DOHH2 (cell line): ENCODE measurements around the gene ECE1.

Experiments used
- CTCF ChIP-seq: fragments of 200-600 bp; sonication (generic); IDR thresholded peaks from one replicate; pipeline ENCODE4 v1.5.1; 2014; ENCODE audit warnings: antibody characterized with exemption, mild to moderate bottlenecking, low read depth, low read length; ENCODE audit not compliant: poor library complexity, severe bottlenecking
- EZH2phosphoT487 ChIP-seq: fragments of 200-600 bp; sonication (generic); IDR thresholded peaks from 2 replicates; pipeline ENCODE4 v1.6.1; 2017; ENCODE audit warnings: borderline replicate concordance, mild to moderate bottlenecking, antibody characterized with exemption, low read length, moderate library complexity, mixed read lengths

- TF ChIP-seq CTCF (no peak), EZH2phosphoT487 (no peak)
These were observed 8.7 kb upstream of the ECE1 start for GRCh38 chr1:21298981-21299391.
